MCF 10A (cell line): ENCODE data around the gene SNX21. TPM values are rescaled to one million over a fixed set of nuclear protein-coding genes. Genes with fewer than 3 reads are reported as not detected.

Experiments
- BruUV-seq: library from RNA; stranded (reverse); fragments of 400-500 nt; replicated peaks from 2 replicates; lab custom pipeline; 2021; lab: Mats Ljungman, UMichigan
- CTCF ChIA-PET: fragments of 300-600 bp; sonication (Branson Sonifier 250); formaldehyde crosslinking; extraction: SDS; loops from one replicate; lab custom pipeline; 2021; ENCODE audit warnings: antibody characterized with exemption, inconsistent platforms; lab: Yijun Ruan, JAX
- POLR2A ChIA-PET: fragments of 300-600, 350-650 bp; sonication (Branson Sonifier 250); formaldehyde crosslinking; extraction: SDS; loops from one replicate; lab custom pipeline; 2020; ENCODE audit warnings: antibody characterized with exemption, inconsistent platforms; lab: Yijun Ruan, JAX
- DNase-seq: peaks from one replicate; pipeline ENCODE4 v3.0.0-alpha.2; 2018; ENCODE audit not compliant: unreplicated experiment
- H3K27ac Mint-ChIP-seq: one replicate; pipeline ENCODE4 v1.8.0; 2022; ENCODE audit warnings: mild to moderate bottlenecking, low read depth, mixed read lengths; ENCODE audit not compliant: unreplicated experiment
- H3K27me3 Mint-ChIP-seq: one replicate; pipeline ENCODE4 v1.8.0; 2022; ENCODE audit warnings: mixed read lengths; ENCODE audit not compliant: insufficient read depth, unreplicated experiment
- H3K36me3 Mint-ChIP-seq: one replicate; pipeline ENCODE4 v1.8.0; 2022; ENCODE audit warnings: mild to moderate bottlenecking, moderate library complexity, mixed read lengths; ENCODE audit not compliant: insufficient read depth, unreplicated experiment
- H3K4me1 Mint-ChIP-seq: one replicate; pipeline ENCODE4 v1.8.0; 2022; ENCODE audit warnings: mixed read lengths; ENCODE audit not compliant: insufficient read depth, unreplicated experiment
- H3K4me3 Mint-ChIP-seq: one replicate; pipeline ENCODE4 v1.8.0; 2022; ENCODE audit warnings: mild to moderate bottlenecking, moderate library complexity, mixed read lengths; ENCODE audit not compliant: unreplicated experiment
- H3K9me3 Mint-ChIP-seq: one replicate; pipeline ENCODE4 v1.8.0; 2022; ENCODE audit warnings: mixed read lengths; ENCODE audit not compliant: unreplicated experiment
- CTCF ChIP-seq: fragments of 200-600 bp; IDR thresholded peaks from one replicate; pipeline ENCODE4 v1.8.0; 2022; ENCODE audit warnings: antibody characterized with exemption, mild to moderate bottlenecking; ENCODE audit not compliant: unreplicated experiment
- intact Hi-C: fragments of 100-400 bp; cut with micrococcal nuclease; formaldehyde crosslinking; loops from 2 replicates; pipeline ENCODE4 v1.14.1; 2022
- total RNA-seq: library from RNA; stranded (reverse); gene quantifications from 2 replicates; pipeline ENCODE4 v1.2.3, GENCODE V29; 2022

The SNX21 gene
- total RNA-seq, 1 experiment from 2014 or later, result 8.5 TPM

- Mint-ChIP-seq H3K27me3 (no peaks in the 10 kb centered on the region), H3K36me3 (peaks cover 58% of the 10 kb centered on the region), H3K4me1 (no peaks in the 10 kb centered on the region), H3K27ac (no peak overlapping the region), H3K9me3 (no peaks in the 10 kb centered on the region), H3K4me3 (no peak overlapping the region)
- no peak for DNase-seq
- intact Hi-C loops, result no loop called here
- CTCF ChIA-PET, result interaction anchor here (0.6 to 1.9 kb wide), 2 partner anchors 125 to 409 kb away, joined by 3 to 6 read pairs; no protein-coding TSS in a partner anchor
- no peak for TF ChIP-seq CTCF
- no TSS peak for BruUV-seq
- POLR2A ChIA-PET, result interaction anchor here (0.6 to 1.6 kb wide), 4 partner anchors 10 to 23 kb away, joined by 3 to 5 read pairs (median 4); partner anchors contain the start of gene SNX21
Measured at GRCh38 chr20:45845452-45845851, 11.9 kb downstream of the SNX21 start.

- no peak for DNase-seq
- peaks cover 46% of the 10 kb centered on the region for H3K36me3 Mint-ChIP-seq
- intact Hi-C loops, result no loop called here
- H3K27ac Mint-ChIP-seq, result no peak overlapping the region
- H3K27me3 Mint-ChIP-seq, result no peaks in the 10 kb centered on the region
- no TSS peak for BruUV-seq
- CTCF ChIA-PET, result interaction anchor here (0.6 to 1.9 kb wide), 3 partner anchors 29 to 242 kb away, joined by 3 to 4 read pairs (median 3); no protein-coding TSS in a partner anchor
- POLR2A ChIA-PET, result interaction anchor here (0.7 kb wide), 1 partner anchor 15 kb away, joined by 3 read pairs; the partner anchor contains the start of gene SNX21
- no peaks in the 10 kb centered on the region for H3K9me3 Mint-ChIP-seq
- no peak overlapping the region for H3K4me3 Mint-ChIP-seq
- no peaks in the 10 kb centered on the region for H3K4me1 Mint-ChIP-seq
- no peak for TF ChIP-seq CTCF
Measured at GRCh38 chr20:45848421-45848820, 14.8 kb downstream of the SNX21 start.

GRCh38 chr20:45848969-45849582 is 15.5 kb downstream of the SNX21 start:
- Mint-ChIP-seq H3K36me3 (peaks cover 40% of the 10 kb centered on the region), H3K4me1 (no peaks in the 10 kb centered on the region), H3K9me3 (no peaks in the 10 kb centered on the region), H3K27me3 (no peaks in the 10 kb centered on the region), H3K4me3 (no peak overlapping the region), H3K27ac (no peak overlapping the region)
- intact Hi-C loops, result no loop called here
- ChIA-PET POLR2A (interaction anchor here (0.7 to 0.9 kb wide), 3 partner anchors 7 to 100 kb away, joined by 4 read pairs; no protein-coding TSS in a partner anchor), CTCF (interaction anchor here (0.6 to 1.9 kb wide), 4 partner anchors 10 to 109 kb away, joined by 3 to 4 read pairs (median 4); no protein-coding TSS in a partner anchor)
- no TSS peak for BruUV-seq
- no peak for TF ChIP-seq CTCF
- DNase-seq, result no peak

- intact Hi-C loops, result no loop called here
- H3K4me1 Mint-ChIP-seq, result no peaks in the 10 kb centered on the region
- H3K4me3 Mint-ChIP-seq, result no peak overlapping the region
- no peak for DNase-seq
- H3K27me3 Mint-ChIP-seq, result no peaks in the 10 kb centered on the region
- ChIA-PET POLR2A (interaction anchor here (0.7 kb wide), 1 partner anchor 1500 kb away, joined by 3 read pairs; no protein-coding TSS in a partner anchor), CTCF (interaction anchor here (1.9 kb wide), 1 partner anchor 51 kb away, joined by 4 read pairs; no protein-coding TSS in a partner anchor)
- BruUV-seq, result no TSS peak
- no peaks in the 10 kb centered on the region for H3K9me3 Mint-ChIP-seq
- no peak overlapping the region for H3K27ac Mint-ChIP-seq
- TF ChIP-seq CTCF, result no peak
- H3K36me3 Mint-ChIP-seq, result peaks cover 41% of the 10 kb centered on the region
Measured at GRCh38 chr20:45850238-45850637, 16.6 kb downstream of the SNX21 start.
